ENCODE measurements around the gene WARS2.

- TF ChIP-seq FOSL1 (IDR thresholded peaks at IDR 0.05; ENCODE audit: low read depth) (no peak), POLR2A (IDR thresholded peaks at IDR 0.05; ENCODE audit: borderline replicate concordance, extremely low read depth, insufficient read depth, insufficient read length) (no peak), CTCF (IDR thresholded peaks at IDR 0.05 in 2 of 3, conservative IDR thresholded peaks at IDR 0.05 in 1 of 3; ENCODE audit: borderline replicate concordance in 1 of 3, insufficient read depth in 1 of 3, low read depth in 2 of 3, low read length in 2 of 3) (no peak), POLR2AphosphoS5 (IDR thresholded peaks at IDR 0.05; ENCODE audit: low read depth, low read length) (no peak)
Measured at GRCh38 chr1:119143706-119144105, 3.3 kb upstream of the WARS2 start.
